ENCODE data around the gene PAXX. TPM values are rescaled to one million over a fixed set of nuclear protein-coding genes. Genes with fewer than 3 reads are reported as not detected.

PAXX gene
- total RNA-seq, 1 experiment from 2014 or later, result 32.0 TPM

- no peak for DNase-seq (ENCODE audit: low spot score)
Observed at GRCh38 chr9:136964833-136965422, 27.3 kb upstream of the PAXX start.

GRCh38 chr9:136965771-136966484 is 26.3 kb upstream of the PAXX start:
- DNase-seq (ENCODE audit: low spot score), result no peak

- DNase-seq (ENCODE audit: low spot score), result no peak
Observed at GRCh38 chr9:136968333-136969127, 23.7 kb upstream of the PAXX start.

GRCh38 chr9:136969150-136969549 is 23.1 kb upstream of the PAXX start:
- DNase-seq (ENCODE audit: low spot score), result no peak

GRCh38 chr9:136969774-136970173 is 22.4 kb upstream of the PAXX start:
- DNase-seq (ENCODE audit: low spot score), result no peak

GRCh38 chr9:136970361-136970760 is 21.9 kb upstream of the PAXX start:
- no peak for DNase-seq (ENCODE audit: low spot score)

GRCh38 chr9:136971746-136972145 is 20.5 kb upstream of the PAXX start:
- no peak for DNase-seq (ENCODE audit: low spot score)

- DNase-seq (ENCODE audit: low spot score), result no peak
Observed at GRCh38 chr9:136972335-136972734, 19.9 kb upstream of the PAXX start.

GRCh38 chr9:136972743-136973142 is 19.5 kb upstream of the PAXX start:
- DNase-seq (ENCODE audit: low spot score), result no peak

- DNase-seq (ENCODE audit: low spot score), result no peak
Observed at GRCh38 chr9:136973618-136974617, 18.3 kb upstream of the PAXX start.

GRCh38 chr9:136974817-136975535 is 17.2 kb upstream of the PAXX start:
- DNase-seq (ENCODE audit: low spot score), result no peak

GRCh38 chr9:136975644-136976043 is 16.6 kb upstream of the PAXX start:
- DNase-seq (ENCODE audit: low spot score), result peak; percentile 55

- no peak for DNase-seq (ENCODE audit: low spot score)
Observed at GRCh38 chr9:136977223-136977622, 15.0 kb upstream of the PAXX start, which contains the start of gene PTGDS. PTGDS (plus strand) TSS chr9:136977504; CDS start chr9:136977579, 75 bp downstream.

GRCh38 chr9:136977649-136978072 is 14.6 kb upstream of the PAXX start:
- no peak for DNase-seq (ENCODE audit: low spot score)

- DNase-seq (ENCODE audit: low spot score), result no peak
Observed at GRCh38 chr9:136978073-136978864, 14.0 kb upstream of the PAXX start.

- DNase-seq (ENCODE audit: low spot score), result no peak
Observed at GRCh38 chr9:136978865-136979544, 13.2 kb upstream of the PAXX start.

- DNase-seq (ENCODE audit: low spot score), result no peak
Observed at GRCh38 chr9:136979769-136980587, 12.2 kb upstream of the PAXX start.
